OCI-LY3 (cell line): ENCODE results near the gene RC3H2.
"Not testable (repeated sequence)": the region's sequence is repeated elsewhere in the genome, so short reads cannot be mapped to it uniquely, and the experiment has no call there.

ENCODE experiments used
- H2AFZ ChIP-seq: fragments of 200-600, 300-600 bp; shearing (Covaris generic); 2 replicates; pipeline ENCODE4 v1.6.0; 2014; ENCODE audit warnings: antibody characterized with exemption, low read depth, low read length
- H3K27ac ChIP-seq: fragments of 200-600, 300-600 bp; sonication (generic); 2 replicates; pipeline ENCODE4 v1.5.1; 2014; ENCODE audit warnings: mild to moderate bottlenecking, low read length, moderate library complexity, mixed read lengths
- H3K27me3 ChIP-seq: fragments of 200-600, 300-600 bp; sonication (generic); 2 replicates; pipeline ENCODE4 v1.6.1; 2014; ENCODE audit warnings: low read depth, low read length, mixed read lengths
- H3K36me3 ChIP-seq: fragments of 200-600, 300-600 bp; sonication (generic); replicated peaks from 2 replicates; pipeline ENCODE3; 2014; ENCODE audit warnings: low read depth, low read length, mixed read lengths
- H3K4me1 ChIP-seq: fragments of 300-600, 200-600 bp; sonication (generic); 2 replicates; pipeline ENCODE4 v1.6.1; 2014; ENCODE audit warnings: low read length, mixed read lengths
- H3K4me2 ChIP-seq: fragments of 200-600, 300-600 bp; sonication (generic); 2 replicates; pipeline ENCODE4 v1.6.1; 2014; ENCODE audit warnings: low read length, mixed read lengths
- H3K4me3 ChIP-seq: fragments of 300-600, 200-600 bp; sonication (generic); 2 replicates; pipeline ENCODE4 v1.5.1; 2014; ENCODE audit warnings: antibody characterized with exemption, mild to moderate bottlenecking, low read length, moderate library complexity
- H3K79me2 ChIP-seq: fragments of 300-600, 200-600 bp; shearing (Covaris generic); 2 replicates; pipeline ENCODE4 v1.6.1; 2014; ENCODE audit warnings: mild to moderate bottlenecking, low read length, mixed read lengths
- H3K9ac ChIP-seq: fragments of 300-600, 200-600 bp; shearing (Covaris generic); 2 replicates; pipeline ENCODE4 v1.6.0; 2014; ENCODE audit warnings: mild to moderate bottlenecking, low read length, moderate library complexity
- H3K9me3 ChIP-seq: fragments of 200-600, 300-600 bp; shearing (Covaris generic); 2 replicates; pipeline ENCODE4 v1.6.1; 2014; ENCODE audit warnings: low read length, mixed read lengths; ENCODE audit not compliant: insufficient read depth
- H4K20me1 ChIP-seq: fragments of 200-600, 300-600 bp; sonication (generic); 2 replicates; pipeline ENCODE4 v1.6.1; 2016; ENCODE audit warnings: low read length, mixed read lengths; ENCODE audit not compliant: insufficient read depth
- CTCF ChIP-seq: fragments of 200-600, 300-600 bp; sonication (generic); IDR thresholded peaks from 2 replicates; pipeline ENCODE4 v1.5.1; 2014; ENCODE audit warnings: antibody characterized with exemption, low read length, low read depth
- EZH2phosphoT487 ChIP-seq: fragments of 200-600 bp; shearing (Covaris generic); IDR thresholded peaks from 2 replicates; pipeline ENCODE4 v1.6.1; 2018; ENCODE audit warnings: antibody characterized with exemption, mixed run types, low read depth

RC3H2 gene

GRCh38 chr9:122845116-122845515, 60.0 kb downstream of the RC3H2 start:
- H4K20me1 ChIP-seq, result no peaks in the 10 kb centered on the region
- no peaks in the 10 kb centered on the region for H3K4me1 ChIP-seq
- H2AFZ ChIP-seq, result no peak overlapping the region
- no peaks in the 10 kb centered on the region for H3K9me3 ChIP-seq
- no peak overlapping the region for H3K9ac ChIP-seq
- H3K4me3 ChIP-seq, result no peak overlapping the region
- H3K4me2 ChIP-seq, result no peak overlapping the region
- H3K27me3 ChIP-seq, result no peaks in the 10 kb centered on the region
- TF ChIP-seq EZH2phosphoT487, result no peak
- TF ChIP-seq CTCF, result no peak
- no peak overlapping the region for H3K27ac ChIP-seq
- peaks cover 33% of the 10 kb centered on the region for H3K36me3 ChIP-seq
- H3K79me2 ChIP-seq, result no peaks in the 10 kb centered on the region

GRCh38 chr9:122844137-122844536, 61.0 kb downstream of the RC3H2 start:
- TF ChIP-seq EZH2phosphoT487 (no peak), CTCF (no peak)
- H3K4me1 ChIP-seq, result no peaks in the 10 kb centered on the region
- no peak overlapping the region for H3K9ac ChIP-seq
- no peak overlapping the region for H2AFZ ChIP-seq
- H3K36me3 ChIP-seq, result peaks cover 28% of the 10 kb centered on the region
- H3K9me3 ChIP-seq, result no peaks in the 10 kb centered on the region
- no peak overlapping the region for H3K4me3 ChIP-seq
- H4K20me1 ChIP-seq, result no peaks in the 10 kb centered on the region
- H3K27me3 ChIP-seq, result no peaks in the 10 kb centered on the region
- no peak overlapping the region for H3K4me2 ChIP-seq
- H3K27ac ChIP-seq, result no peak overlapping the region
- H3K79me2 ChIP-seq, result no peaks in the 10 kb centered on the region

- H3K36me3 ChIP-seq, result peaks cover 5% of the 10 kb centered on the region
- no peaks in the 10 kb centered on the region for H3K9me3 ChIP-seq
- no peaks in the 10 kb centered on the region for H3K4me1 ChIP-seq
- no peak overlapping the region for H3K4me2 ChIP-seq
- H3K4me3 ChIP-seq, result no peak overlapping the region
- H3K27ac ChIP-seq, result no peak overlapping the region
- no peak overlapping the region for H3K9ac ChIP-seq
- TF ChIP-seq EZH2phosphoT487 (no peak), CTCF (no peak)
- H3K79me2 ChIP-seq, result no peaks in the 10 kb centered on the region
- H3K27me3 ChIP-seq, result no peaks in the 10 kb centered on the region
- no peak overlapping the region for H2AFZ ChIP-seq
- no peaks in the 10 kb centered on the region for H4K20me1 ChIP-seq
These were observed 63.7 kb downstream of the RC3H2 start for GRCh38 chr9:122841501-122841900.

GRCh38 chr9:122838441-122838840, 66.7 kb downstream of the RC3H2 start:
- not testable (repeated sequence) for H3K27me3 ChIP-seq, H3K4me3 ChIP-seq, H2AFZ ChIP-seq, H3K36me3 ChIP-seq, H3K4me2 ChIP-seq, H3K9ac ChIP-seq, H4K20me1 ChIP-seq, H3K9me3 ChIP-seq, H3K4me1 ChIP-seq, H3K79me2 ChIP-seq, H3K27ac ChIP-seq

- H3K36me3 ChIP-seq, result no peaks in the 10 kb centered on the region
- no peak overlapping the region for H2AFZ ChIP-seq
- H3K9ac ChIP-seq, result no peak overlapping the region
- H4K20me1 ChIP-seq, result no peaks in the 10 kb centered on the region
- peaks cover 5% of the 10 kb centered on the region; the same call in 1 of the 2 replicates for H3K4me1 ChIP-seq
- H3K27me3 ChIP-seq, result no peaks in the 10 kb centered on the region
- H3K4me2 ChIP-seq, result no peak overlapping the region
- no peak for TF ChIP-seq EZH2phosphoT487
- no peak for TF ChIP-seq CTCF
- H3K79me2 ChIP-seq, result no peaks in the 10 kb centered on the region
- no peaks in the 10 kb centered on the region for H3K9me3 ChIP-seq
- H3K27ac ChIP-seq, result no peak overlapping the region
- no peak overlapping the region for H3K4me3 ChIP-seq
These were observed 67.8 kb downstream of the RC3H2 start for GRCh38 chr9:122837266-122837850.
